ENCODE data around the gene GNAQ.
"Not testable (repeated sequence)": the region's sequence is repeated elsewhere in the genome, so short reads cannot be mapped to it uniquely, and the experiment has no call there.

DNA sequence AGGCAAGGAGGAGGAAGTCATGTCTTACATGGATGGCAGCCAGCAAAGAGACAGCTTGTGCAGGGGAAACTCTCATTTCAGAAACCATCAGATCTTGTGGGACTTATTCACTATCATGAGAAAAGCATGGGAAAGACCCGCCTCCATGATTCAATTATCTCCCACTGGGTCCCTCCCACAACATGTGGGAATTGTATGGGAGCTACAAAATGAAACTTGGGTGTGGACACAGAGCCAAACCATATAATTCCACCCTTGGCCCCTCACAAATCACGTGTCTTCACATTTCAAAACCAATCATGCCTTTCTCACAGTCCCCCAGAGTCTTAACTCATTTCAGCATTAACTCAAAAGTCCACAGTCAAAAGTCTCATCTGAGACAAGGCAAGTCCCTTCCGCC is 341.5 kb downstream of the GNAQ start:
- not testable (repeated sequence) for TF ChIP-seq POLR2A (IDR thresholded peaks at IDR 0.05)
- TF ChIP-seq, protein P1, sequence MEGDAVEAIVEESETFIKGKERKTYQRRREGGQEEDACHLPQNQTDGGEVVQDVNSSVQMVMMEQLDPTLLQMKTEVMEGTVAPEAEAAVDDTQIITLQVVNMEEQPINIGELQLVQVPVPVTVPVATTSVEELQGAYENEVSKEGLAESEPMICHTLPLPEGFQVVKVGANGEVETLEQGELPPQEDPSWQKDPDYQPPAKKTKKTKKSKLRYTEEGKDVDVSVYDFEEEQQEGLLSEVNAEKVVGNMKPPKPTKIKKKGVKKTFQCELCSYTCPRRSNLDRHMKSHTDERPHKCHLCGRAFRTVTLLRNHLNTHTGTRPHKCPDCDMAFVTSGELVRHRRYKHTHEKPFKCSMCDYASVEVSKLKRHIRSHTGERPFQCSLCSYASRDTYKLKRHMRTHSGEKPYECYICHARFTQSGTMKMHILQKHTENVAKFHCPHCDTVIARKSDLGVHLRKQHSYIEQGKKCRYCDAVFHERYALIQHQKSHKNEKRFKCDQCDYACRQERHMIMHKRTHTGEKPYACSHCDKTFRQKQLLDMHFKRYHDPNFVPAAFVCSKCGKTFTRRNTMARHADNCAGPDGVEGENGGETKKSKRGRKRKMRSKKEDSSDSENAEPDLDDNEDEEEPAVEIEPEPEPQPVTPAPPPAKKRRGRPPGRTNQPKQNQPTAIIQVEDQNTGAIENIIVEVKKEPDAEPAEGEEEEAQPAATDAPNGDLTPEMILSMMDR (IDR thresholded peaks at IDR 0.05), result not testable (repeated sequence)

All from lower leg skin (tissue), 3 donors.